GM12891 (cell line): Measurements from ENCODE around the gene WSCD2.

Experiments used
- PAX5 ChIP-seq: IDR thresholded peaks from 2 replicates; pipeline ENCODE4 v1.6.1; 2011; ENCODE audit warnings: low read length, moderate library complexity, mild to moderate bottlenecking; ENCODE audit not compliant: insufficient read depth, severe bottlenecking
- POLR2A ChIP-seq: IDR thresholded peaks from 2 replicates; pipeline ENCODE4 v1.6.1; 2011; ENCODE audit warnings: low read depth, low read length, control low read depth
- POLR2AphosphoS5 ChIP-seq: IDR thresholded peaks from 2 replicates; pipeline ENCODE4 v1.6.1; 2011; ENCODE audit warnings: low read depth, low read length, control low read depth
- POU2F2 ChIP-seq: IDR thresholded peaks from 2 replicates; pipeline ENCODE4 v1.6.1; 2011; ENCODE audit warnings: low read depth, mild to moderate bottlenecking, control low read depth, low read length, moderate library complexity
- SPI1 ChIP-seq: IDR thresholded peaks from 2 replicates; pipeline ENCODE4 v1.6.1; 2011; ENCODE audit warnings: low read depth, low read length, control low read depth
- TAF1 ChIP-seq: IDR thresholded peaks from 2 replicates; pipeline ENCODE4 v1.6.1; 2011; ENCODE audit warnings: low read depth, low read length, control low read depth

DNA sequence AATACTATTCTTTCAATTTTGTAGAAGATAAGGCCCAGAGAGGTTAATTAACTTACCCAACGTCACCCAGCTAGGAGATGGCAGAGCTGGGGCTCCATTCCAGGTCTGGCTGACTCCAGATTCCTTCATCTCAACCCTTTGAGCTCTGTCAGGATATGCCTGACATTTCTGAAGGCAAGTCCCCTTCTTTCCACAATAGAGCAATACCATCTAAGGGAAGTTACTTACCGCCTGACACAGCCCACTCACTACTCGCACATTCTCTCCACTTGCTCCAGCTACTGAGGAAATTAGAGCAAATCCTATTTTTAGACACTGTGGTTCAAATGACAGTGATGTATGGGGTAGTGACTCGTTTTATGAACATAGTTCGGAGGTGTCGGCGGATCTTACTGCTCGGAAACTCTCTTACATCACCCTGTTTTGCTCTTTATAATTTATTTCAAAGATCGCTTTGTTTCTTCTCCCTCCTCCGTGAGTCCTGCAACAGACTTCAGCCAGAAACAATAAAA is 2.0 kb upstream of the WSCD2 start:
- TF ChIP-seq POLR2A: no peak
- no peak for TF ChIP-seq TAF1
- TF ChIP-seq POLR2AphosphoS5: no peak
- no peak for TF ChIP-seq PAX5
- no peak for TF ChIP-seq POU2F2
- TF ChIP-seq SPI1: no peak
